ENCODE data around the gene RNF151. TPM values are rescaled to one million over a fixed set of nuclear protein-coding genes. Genes with fewer than 3 reads are reported as not detected.

Gene RNF151
- total and polyA plus RNA-seq, 2 donors (not counting 1 experiment from before 2014, with no cell fraction given), result not detected

DNA sequence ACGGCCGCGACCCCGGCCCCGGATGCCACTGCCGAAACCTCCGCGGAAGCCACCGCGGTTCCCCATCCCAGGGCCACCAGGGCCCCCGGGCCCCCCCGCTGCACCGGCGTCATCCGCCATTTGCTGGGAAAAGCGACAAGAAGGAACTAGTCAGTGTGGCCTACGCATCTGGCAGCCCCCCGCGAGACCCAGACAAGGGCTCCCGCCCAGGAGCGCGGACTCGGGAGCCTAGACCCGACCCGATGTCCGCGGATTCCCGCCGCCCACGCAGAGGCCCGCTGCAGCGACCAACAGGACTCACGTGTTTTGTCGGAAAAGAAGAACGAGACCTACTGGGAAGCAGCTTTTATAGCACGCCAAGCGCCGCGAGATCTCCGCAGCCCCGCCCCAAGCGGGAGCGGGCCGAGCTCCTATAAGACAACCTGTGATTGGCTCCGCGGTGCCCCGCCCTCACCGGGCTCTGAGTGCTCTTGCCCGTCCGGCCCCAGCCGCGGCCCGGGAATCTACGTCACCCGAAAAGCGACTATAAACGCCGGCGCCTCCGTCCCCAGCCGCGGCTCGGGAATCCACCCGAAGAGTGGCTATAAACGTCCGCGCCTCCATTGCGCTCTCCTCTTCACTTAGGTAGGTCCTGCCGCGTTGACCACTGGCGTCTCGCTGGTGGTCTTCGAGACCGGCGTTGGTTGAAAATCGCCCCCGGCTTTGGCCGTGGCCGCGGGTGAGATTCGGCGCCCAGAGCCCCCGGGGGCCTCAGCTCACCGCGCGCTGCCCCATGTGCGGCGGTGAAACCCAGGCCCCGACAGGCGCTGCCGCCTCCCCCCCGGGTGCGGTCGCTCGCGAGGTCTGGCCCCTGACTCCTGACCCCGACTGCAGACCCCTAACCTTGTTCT, 1.9 kb upstream of the RNF151 start, which contains the start of gene RPS2:
Gene RPS2 (minus strand): TSS at position 321 of the 890 bp plus-strand sequence. CDS start 201 bp downstream, at position 120.
- H4K20me1 ChIP-seq (ENCODE audit: control insufficient read depth, extremely low read depth, insufficient read depth, low read length), result no peaks in the 10 kb centered on the region
- peaks cover 9% of the 10 kb centered on the region for H3K4me1 ChIP-seq (ENCODE audit: control insufficient read depth, extremely low read depth, insufficient read depth, low read length)
- H3K4me3 ChIP-seq (replicated peaks in 1 of 4; ENCODE audit: control extremely low read depth in 1 of 4, insufficient read depth in 1 of 4, low read depth in 3 of 4, low read length in 4 of 4), result peak within 1 kb of the TSS; percentile 79 to 99 (median 88)
- no peaks in the 10 kb centered on the region for H3K27me3 ChIP-seq (ENCODE audit: control insufficient read depth, insufficient read depth, low read length)
- peak within 1 kb of the TSS; percentile 96 for H3K27ac ChIP-seq (ENCODE audit: insufficient read depth, low read length)
- peak within 1 kb of the TSS; percentile 86 for H2AFZ ChIP-seq (ENCODE audit: low read length)
- peaks cover 49% of the 10 kb centered on the region for H3K79me2 ChIP-seq (ENCODE audit: control insufficient read depth, insufficient read depth, low read length)
- DNase-seq (ENCODE audit: low read depth in 2 of 2), result peak; percentile 97 to 99
- no peak for TF ChIP-seq EZH2 (IDR thresholded peaks at IDR 0.05; ENCODE audit: low read length, missing control alignments)
- TF ChIP-seq, protein P1, sequence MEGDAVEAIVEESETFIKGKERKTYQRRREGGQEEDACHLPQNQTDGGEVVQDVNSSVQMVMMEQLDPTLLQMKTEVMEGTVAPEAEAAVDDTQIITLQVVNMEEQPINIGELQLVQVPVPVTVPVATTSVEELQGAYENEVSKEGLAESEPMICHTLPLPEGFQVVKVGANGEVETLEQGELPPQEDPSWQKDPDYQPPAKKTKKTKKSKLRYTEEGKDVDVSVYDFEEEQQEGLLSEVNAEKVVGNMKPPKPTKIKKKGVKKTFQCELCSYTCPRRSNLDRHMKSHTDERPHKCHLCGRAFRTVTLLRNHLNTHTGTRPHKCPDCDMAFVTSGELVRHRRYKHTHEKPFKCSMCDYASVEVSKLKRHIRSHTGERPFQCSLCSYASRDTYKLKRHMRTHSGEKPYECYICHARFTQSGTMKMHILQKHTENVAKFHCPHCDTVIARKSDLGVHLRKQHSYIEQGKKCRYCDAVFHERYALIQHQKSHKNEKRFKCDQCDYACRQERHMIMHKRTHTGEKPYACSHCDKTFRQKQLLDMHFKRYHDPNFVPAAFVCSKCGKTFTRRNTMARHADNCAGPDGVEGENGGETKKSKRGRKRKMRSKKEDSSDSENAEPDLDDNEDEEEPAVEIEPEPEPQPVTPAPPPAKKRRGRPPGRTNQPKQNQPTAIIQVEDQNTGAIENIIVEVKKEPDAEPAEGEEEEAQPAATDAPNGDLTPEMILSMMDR (conservative IDR thresholded peaks at IDR 0.05 in 1 of 2, IDR thresholded peaks at IDR 0.05 in 1 of 2; ENCODE audit: low read depth in 1 of 2, low read length in 2 of 2), result no peak
- peak within 1 kb of the TSS; percentile 100 for H3K4me2 ChIP-seq (ENCODE audit: extremely low read depth, insufficient read depth, low read length)
- H3K9ac ChIP-seq (ENCODE audit: insufficient read depth, low read length), result peak within 1 kb of the TSS; percentile 98
- no peaks in the 10 kb centered on the region for H3K9me3 ChIP-seq (ENCODE audit: control insufficient read depth, insufficient read depth, low read depth, low read length)
- peaks cover 26% of the 10 kb centered on the region for H3K36me3 ChIP-seq (ENCODE audit: control insufficient read depth, insufficient read depth, low read length)

DNA sequence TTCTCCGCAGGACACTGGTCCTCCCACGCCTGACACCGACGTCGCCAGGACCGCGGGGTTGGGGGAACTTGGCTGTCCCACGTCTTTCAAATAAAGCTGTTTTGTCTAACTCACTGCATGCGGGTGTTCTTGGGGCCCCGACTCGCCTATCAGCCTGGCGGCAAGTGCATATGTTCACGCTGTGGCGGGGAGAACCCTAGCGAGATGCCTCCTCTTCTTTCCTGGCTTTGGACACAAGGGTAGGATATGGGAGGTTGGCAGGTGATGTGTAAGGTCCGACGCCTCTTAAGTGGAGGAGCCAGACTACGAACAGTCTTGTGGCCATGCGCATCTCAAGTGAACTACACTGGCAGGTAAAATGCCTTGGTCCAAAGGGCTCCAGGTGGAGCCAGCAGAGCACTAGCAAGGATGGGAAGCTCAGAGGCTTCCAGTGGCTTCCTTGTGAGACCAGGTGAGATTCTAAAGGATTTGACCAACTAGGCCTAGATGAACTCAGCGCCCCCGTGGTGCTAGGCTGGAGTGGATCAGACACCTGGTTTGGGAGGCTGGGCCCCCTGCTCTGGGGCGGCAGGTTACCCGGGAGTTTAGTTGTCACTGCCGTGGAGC, 1.2 kb upstream of the RNF151 start:
- Histone ChIP-seq H3K36me3 (ENCODE audit: control insufficient read depth, insufficient read depth, low read length) (peaks cover 24% of the 10 kb centered on the region), H2AFZ (ENCODE audit: low read length) (no peak overlapping the region), H3K4me1 (ENCODE audit: control insufficient read depth, extremely low read depth, insufficient read depth, low read length) (peaks cover 7% of the 10 kb centered on the region), H3K27ac (ENCODE audit: insufficient read depth, low read length) (peak overlapping the region; percentile 96), H4K20me1 (ENCODE audit: control insufficient read depth, extremely low read depth, insufficient read depth, low read length) (no peaks in the 10 kb centered on the region), H3K4me3 (replicated peaks in 1 of 4; ENCODE audit: control extremely low read depth in 1 of 4, insufficient read depth in 1 of 4, low read depth in 3 of 4, low read length in 4 of 4) (peak overlapping the region; percentile 79 to 99 (median 88)), H3K4me2 (ENCODE audit: extremely low read depth, insufficient read depth, low read length) (peak overlapping the region; percentile 100), H3K9me3 (ENCODE audit: control insufficient read depth, insufficient read depth, low read depth, low read length) (no peaks in the 10 kb centered on the region), H3K9ac (ENCODE audit: insufficient read depth, low read length) (peak overlapping the region; percentile 98), H3K27me3 (ENCODE audit: control insufficient read depth, insufficient read depth, low read length) (no peaks in the 10 kb centered on the region), H3K79me2 (ENCODE audit: control insufficient read depth, insufficient read depth, low read length) (peaks cover 42% of the 10 kb centered on the region)
- no peak for TF ChIP-seq EZH2 (IDR thresholded peaks at IDR 0.05; ENCODE audit: low read length, missing control alignments)
- TF ChIP-seq, protein P1 (conservative IDR thresholded peaks at IDR 0.05 in 1 of 2, IDR thresholded peaks at IDR 0.05 in 1 of 2; ENCODE audit: low read depth in 1 of 2, low read length in 2 of 2), result no peak
- DNase-seq (ENCODE audit: low read depth in 2 of 2), result no peak
